Activated CD4-positive, alpha-beta T cell treated with anti-CD3 and anti-CD28 coated beads, Interleukin-2, amount 50 U/mL, for 1 hour (primary cell): ENCODE results near the gene ACTA2.

Source experiments
- DNase-seq: peaks from one replicate; pipeline ENCODE4 v3.0.0-alpha.2; 2020

Gene ACTA2

DNA sequence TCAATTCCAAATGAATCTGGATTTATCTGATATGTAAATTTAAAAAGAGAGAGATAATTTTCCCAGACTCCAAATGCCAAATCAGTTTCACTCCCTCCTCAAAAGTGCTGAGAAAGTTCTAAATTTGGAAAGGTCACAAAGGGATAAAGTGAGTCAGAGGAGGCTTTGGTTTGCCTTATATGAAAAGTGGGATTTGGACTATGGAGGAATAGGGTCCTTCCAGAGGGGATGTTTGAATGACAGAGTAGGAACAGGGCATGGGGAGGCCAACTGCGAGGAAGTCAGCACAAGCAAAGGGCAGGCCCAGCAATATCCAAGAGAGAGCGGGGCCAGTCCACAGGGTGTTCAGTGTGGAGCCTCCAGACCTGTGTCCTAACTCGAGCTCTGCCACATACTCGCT lies 28.2 kb upstream of the ACTA2 start:
- no peak for DNase-seq

DNA sequence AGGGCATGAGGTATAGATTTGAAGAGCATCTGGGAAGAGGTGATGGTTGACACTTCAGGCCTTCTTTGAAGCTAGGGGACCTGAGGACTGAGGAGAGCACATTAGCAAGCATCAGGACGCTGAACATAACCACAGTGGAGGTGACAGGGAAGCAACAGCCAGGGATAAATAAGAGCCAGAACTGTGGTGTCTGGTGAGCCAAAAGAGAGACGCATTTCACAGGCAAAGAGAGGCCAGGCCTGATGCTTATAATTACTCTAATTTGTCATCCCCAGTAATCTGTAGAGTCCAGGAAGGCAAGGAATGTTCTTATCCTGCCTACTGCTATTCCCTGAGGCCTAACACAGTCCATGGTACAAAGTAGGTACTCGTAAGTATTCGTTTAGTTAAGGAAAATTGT lies 27.7 kb upstream of the ACTA2 start:
- DNase-seq, result no peak

DNA sequence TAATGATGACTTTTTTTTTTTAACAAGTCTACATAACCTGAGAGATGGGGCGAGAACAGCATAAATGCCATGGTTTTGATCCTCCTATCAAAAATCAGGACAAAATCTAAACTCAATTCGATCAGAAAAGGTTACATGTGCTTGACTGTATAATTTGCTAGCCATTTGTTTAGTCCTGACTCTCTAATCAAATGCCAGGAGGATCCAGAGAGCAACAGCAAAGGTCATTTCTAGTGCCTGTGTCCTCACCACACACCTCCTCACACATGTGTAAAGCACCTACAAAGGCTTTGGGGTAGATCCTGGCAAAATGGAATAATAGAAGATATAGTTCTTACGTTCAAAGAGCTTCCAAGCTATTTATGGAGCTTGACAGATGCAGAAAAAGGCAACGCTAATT lies 27.0 kb upstream of the ACTA2 start:
- DNase-seq, result no peak

DNA sequence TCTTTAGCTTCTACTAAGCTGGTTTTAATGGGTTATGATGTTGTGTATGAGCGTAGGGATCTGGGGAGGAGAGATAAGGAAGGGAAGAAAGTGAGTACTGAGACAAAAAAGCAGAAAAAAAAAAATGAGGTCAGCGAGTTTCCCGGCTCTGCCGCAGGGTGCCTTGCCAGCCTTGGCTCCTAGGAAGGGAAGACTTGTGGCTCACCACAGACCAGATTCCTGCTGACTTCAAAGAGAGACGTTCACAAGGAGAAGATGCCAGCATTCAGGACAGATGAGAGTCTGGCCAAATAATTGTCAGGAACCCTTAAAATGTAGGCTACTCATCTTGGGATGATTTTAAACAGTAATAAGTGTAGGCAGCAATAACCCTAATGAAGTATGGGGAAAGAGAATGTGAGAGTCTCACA lies 26.6 kb upstream of the ACTA2 start:
- DNase-seq, result no peak

DNA sequence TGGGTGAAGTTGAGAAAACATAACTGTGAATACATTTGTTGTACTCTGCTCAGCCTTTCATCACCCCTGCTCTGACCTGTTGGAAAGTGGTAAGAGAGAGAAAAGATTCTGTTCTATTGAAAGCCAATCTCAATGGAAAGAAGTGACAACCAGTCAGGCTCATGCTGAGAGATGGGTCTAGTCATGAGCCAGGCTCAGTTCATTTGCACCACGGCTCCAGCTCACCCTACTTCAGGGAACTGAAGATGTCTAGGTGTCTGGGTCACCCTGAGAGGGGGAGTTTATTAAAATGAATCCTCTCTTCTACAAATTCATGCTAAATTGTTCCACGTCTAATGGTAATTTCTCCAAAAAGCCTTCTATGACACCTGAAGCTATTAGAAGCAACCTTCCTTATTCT lies 25.9 kb upstream of the ACTA2 start:
- DNase-seq, result no peak

DNA sequence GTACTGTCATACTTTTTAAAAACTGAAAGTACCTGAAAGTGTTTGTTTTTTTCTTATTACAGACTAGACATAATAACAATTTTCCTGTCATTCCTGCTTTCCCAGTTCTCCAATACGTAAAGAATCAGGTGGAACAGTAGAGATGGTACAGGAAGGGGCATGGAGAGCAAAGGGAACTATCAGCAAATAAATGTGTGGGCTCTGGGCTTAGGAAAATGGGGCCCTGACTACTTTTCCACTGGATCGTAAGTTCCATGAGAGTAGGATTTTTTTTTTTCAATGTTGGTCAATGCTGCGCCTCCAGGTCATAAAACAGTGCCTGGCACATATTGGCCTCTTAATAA lies 22.8 kb upstream of the ACTA2 start:
- DNase-seq, result no peak

DNA sequence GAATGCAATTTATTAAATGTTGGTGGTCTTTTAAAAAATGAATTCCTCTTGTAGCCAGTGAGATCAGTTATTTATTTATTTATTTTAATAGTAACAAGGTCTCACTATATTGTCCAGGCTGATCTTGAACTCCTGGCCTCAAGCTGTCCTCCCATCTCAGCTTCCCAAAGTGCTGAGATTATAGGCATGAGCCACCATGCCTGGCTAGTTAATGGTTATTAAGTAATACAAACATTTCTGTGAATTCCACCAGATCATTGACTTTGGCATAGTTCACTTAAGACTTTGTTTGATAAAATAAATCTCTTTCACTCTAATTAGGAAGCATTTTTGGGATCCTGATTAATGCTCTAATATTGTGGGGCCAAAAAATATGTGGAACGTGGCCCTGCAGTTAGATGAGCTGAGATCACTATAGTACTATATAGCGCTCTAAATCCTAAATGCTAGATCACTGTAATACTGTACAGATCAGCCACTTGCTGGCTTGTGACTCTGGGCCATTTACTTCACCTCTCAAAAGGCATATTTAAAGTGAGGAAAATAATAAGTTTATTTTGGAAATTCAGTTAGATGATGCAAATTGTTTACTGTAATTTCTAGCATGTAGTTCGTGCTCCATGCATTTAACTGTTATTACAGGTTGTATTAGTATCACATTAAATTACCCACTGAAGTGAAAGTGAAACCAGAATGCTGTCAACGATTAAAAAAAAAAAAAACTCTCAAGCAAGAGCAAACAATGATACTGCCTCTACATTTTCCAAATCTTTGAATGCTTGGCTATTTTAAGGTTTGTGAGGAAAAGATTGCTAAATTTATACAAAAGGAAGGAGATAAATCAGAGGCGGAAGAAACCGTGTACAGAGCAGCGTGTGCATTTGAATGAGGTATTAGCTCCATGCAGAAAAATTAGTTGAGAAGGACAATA lies 22.1 kb upstream of the ACTA2 start:
- DNase-seq, result no peak

DNA sequence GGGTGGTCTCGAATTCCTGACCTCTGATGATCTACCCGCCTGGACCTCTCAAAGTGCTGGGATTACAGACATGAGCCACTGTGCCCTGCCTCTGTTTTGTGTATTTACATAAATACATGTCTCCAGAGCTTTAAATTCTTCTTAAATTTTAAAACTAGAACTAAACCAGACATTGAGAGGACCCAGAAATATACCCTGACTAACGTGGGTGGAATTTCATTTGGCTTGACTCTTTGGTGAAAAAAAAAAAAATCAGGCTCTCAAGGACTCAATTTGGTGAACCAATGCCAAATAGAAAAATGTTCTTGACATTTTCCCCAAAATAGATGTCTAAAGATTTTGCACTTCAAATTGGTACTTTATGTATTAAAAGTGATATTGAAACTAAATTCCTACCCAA lies 21.4 kb upstream of the ACTA2 start:
- no peak for DNase-seq

DNA sequence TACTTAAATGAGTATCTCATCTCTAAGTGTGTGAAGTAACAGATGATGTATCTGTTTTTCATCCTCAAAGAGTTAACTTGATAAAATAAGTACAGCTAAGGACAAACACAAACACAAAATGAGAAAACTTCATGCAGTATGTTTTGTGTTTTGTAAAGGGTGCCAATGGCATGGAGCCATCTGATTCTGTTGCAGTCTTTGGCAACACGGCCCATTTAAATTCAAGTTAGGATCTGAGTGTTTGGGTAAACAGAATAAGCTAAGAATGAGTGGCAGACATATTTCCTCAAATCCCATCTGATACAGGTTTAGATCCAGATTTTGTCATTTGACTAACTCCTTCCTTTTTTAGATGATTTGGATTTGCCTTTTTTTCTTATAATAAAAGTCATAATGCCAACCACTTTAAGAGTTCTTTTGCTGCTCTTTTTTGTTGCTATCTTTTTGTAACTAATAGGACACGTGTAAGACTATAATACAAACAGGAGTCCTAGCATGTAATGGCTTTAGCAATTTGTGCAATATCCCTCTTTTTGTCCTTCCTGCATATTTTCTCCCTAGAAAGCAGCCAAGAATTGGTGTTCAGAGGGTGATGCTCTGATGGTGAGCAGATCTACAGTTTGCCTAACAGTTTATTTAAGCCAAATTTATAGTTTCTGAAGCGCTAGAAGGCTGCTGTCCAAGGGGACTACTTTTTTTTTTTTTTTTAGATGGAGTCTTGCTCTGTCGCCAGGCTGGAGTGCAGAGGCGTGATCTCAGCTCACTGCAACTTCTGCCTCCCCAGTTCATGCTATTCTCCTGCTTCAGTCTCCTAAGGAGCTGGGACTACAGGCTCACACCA lies 18.9 kb upstream of the ACTA2 start:
- no peak for DNase-seq

DNA sequence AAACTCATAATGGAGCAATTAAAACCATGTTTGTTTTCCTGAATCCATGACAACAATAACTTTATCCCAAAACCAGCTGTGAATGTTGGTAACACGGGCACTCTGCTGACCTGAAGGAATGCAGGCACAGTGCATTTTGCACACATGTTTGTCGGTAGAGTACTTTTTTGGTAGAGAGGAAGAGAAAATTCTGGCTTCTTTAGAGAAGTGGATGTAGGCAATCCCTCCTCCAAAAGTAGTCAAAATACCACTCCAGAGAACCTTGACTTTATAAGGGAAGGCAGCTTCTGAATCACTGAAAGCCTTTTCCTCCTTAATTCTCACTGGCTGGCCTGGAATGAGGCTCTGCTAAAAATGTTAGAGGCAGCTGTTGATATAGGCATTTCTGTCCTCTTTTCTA lies 15.8 kb upstream of the ACTA2 start:
- no peak for DNase-seq

DNA sequence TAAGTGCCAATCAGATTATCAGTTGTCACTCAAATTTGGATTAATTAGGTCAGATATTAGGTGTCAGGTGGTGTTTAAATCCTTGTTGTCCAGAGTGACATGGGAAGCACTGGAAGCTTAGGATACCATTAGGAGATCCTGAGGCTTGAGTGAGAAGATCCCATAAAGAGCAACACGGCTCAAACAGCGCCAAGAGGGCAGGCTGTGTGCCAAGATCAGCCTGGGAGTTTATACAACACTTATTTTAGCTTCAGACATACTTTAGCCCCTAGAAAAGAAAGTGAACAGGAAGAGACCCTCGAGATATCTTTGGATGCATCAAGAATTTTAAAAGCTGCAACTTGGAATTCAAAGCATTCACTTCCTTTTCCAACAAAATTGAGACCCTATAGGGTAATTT lies 14.2 kb upstream of the ACTA2 start:
- no peak for DNase-seq

DNA sequence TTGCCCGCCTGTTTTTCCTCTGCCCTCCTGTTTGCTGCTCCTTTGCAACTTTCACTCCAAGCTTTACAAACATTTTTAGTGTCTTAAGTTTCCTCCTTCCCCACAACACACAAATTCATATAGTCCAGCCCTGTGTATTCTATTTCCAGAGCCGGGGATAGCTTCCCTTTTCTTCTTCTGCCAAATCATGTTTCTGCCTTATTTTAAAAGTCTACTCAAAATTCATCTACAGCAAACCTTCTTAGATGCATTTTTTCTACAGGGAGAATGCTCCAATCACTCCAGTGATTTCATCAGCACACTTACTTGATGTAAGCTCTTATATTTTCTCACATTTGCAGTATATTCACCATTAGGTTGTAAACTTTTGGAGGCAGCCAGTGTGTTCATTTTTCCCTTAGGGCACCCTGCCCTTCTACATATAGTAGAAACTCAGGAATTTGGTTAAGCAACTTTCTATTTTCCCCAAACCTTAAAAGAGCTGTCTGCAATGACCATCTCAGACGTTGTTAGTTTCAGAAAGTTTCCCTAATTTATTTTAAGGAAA lies 12.4 kb upstream of the ACTA2 start:
- DNase-seq, result no peak

DNA sequence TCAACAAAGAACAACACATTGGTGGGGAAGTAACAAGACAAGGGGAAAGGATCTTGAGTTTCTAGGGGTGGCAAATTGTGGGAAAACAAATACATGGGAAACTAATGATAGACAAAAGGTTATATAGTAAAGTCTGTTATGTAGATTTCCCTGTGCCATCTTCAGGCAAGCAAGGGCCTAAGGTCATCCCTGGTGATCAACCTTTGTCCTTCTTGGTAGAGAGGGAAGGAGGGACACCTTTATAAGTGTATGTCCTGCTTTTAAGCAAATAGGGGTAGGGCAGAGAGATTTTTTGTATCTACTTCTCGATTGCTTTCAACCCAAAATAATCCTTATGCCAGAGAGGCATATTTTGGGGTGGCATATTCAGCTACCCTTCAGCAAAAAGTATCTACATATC lies 11.8 kb upstream of the ACTA2 start:
- DNase-seq, result no peak

DNA sequence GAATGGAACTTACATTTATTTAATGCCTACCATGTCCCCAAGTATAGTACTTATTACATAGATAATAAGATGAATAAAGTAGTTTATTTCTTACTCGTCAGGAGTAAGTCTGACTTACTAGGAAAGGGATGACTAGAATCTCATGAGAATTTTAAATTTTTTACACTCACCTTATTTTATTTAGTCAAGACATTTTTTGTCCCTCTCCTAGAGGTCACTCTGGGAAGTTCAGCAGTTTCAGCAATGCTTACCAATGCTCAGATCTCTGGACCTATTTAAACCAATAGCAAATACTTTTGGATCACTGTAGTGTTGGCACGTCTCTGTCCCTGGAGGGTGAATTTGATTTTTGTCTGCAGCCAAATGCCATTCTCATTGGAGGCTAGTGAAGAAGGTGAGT lies 10.7 kb upstream of the ACTA2 start:
- DNase-seq, result no peak

DNA sequence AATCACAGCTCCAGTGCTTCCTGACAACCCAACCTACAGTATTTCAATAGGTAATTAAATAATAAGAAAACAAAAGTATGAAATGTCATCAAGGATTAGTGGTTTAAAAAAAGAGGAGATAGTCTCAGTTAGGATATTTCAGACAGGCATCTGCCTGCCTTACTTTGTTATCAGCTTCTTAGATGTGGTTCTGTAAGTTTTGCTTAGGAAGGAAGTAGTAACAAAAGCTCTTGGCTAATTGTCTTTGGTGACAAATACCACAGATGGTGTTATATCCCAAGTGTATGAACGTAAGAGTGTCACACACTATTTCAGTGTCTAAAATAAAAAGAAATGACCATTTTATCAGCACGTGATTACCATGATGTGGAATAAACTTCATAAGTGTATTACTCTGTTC lies 9.8 kb upstream of the ACTA2 start:
- DNase-seq, result no peak

DNA sequence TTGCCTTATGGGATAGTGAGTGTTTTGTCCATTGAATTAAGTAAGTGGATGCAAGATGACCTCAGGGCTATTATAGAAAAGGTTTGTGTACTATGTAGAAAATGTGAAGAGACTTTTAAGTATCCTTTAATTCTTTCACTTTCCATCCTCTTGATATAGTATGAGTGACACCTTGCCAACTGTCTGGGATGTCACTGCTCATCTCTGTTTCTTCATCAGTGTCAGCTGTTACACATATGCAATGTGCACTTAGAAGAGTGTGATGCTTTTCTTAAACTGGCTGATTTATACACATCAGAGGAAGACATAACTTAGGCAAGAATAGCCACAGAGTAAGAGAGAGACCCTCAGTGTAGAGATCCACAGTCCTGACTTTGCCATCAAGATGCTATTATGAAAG lies 8.7 kb upstream of the ACTA2 start:
- DNase-seq, result no peak

DNA sequence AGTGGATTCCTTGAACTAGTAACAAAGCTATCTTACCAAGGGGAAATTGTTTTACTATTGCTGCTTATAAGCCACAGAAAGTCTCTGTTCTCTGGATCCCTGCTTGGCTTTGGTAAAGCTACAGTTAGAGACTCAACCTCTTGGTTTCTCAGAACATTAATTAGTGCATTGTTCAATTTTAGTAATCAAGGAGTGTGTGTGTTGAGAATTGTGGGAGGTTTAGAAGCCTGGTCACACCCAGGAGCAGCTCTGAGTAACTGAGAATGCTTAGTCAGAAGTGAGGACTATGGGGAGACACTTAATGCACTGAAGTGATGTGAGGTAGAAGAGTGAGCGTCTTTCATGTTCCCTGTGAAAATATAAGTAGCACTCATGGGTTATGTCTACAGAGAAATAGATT lies 8.2 kb upstream of the ACTA2 start:
- DNase-seq, result no peak

DNA sequence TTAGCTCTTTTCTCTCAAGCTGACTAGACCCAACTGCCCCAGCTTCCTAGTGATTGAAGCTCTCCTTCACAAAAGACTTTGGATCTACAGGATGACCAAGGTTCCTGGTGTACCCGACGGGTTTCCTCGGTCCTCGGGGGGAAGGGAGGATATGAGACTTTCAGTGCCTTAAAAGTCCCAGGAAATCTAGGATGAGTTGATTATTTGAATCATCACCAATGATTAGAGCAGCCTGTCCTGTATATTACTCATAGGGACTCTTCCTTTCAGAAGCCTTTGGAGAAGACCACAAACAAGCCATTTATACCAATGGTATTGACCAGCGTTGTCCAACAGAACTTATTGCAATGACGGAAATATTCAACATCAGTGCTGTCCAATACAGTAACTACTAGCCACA lies 6.1 kb upstream of the ACTA2 start:
- DNase-seq, result no peak

DNA sequence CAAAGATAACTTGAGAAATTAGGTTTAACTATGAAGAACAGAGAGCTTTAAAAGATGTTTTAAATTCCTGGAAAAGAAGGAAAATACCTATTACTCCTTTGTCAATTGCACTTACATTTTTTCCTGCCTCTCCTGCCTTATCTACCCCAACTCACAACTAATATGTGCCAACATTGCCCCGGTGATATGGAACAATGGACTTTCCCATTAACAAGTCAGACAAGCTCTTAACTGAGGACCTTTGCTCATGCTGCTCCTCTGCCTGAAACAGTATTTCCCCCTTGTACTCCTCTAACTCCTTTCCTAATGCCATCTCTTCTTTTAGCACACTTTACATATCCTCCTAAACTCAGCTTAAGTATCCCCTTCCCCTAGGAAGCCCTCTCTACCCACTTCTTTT lies 4.8 kb upstream of the ACTA2 start:
- DNase-seq, result no peak

DNA sequence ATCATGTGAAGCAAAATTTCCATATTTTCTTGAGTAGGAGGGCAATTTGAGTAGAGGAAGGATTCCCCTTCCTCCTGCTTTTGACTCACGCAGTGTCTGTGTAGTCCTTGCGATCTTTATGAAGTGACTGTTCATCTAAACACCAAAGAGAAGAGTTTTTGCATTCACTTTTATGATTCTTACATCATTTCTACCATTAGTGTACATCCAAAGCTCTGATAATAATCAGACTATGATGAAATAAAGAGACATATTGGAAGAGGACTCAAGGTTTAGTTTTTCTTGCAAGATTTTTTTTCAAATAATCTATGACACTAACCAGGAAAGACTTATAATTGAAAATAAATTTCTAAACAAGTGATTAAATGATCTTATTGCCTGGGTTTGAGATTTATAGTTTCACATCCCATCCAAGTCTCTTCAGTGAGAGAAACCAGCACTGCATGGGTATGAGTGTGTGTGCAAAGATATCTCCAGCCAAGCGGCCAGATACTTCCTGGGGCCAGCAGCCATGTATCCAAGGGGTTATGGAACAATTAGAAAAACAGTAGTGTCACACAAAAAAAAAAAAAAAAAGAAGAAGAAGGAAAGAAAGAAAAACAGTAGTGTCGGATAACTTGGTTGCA lies 2.0 kb upstream of the ACTA2 start:
- no peak for DNase-seq

DNA sequence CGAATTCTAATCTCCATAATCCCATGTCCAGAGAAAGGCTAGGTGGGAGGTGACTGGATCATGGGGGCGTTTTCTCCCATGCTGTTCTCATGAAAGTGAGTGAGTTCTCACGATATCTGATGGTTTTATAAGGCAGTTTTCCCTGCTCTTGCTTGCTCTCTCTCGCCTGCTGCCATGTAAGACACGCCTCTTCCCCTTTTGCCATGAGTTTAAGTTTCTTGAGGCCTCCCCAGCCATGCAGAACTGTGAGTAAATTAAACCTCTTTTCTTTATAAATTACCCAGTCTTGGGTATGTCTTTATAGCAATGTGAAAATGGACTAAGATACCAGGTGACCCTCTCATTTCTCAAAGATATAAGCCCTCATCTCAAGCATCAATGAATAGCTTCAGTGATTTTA lies 1.1 kb upstream of the ACTA2 start:
- DNase-seq, result no peak

DNA sequence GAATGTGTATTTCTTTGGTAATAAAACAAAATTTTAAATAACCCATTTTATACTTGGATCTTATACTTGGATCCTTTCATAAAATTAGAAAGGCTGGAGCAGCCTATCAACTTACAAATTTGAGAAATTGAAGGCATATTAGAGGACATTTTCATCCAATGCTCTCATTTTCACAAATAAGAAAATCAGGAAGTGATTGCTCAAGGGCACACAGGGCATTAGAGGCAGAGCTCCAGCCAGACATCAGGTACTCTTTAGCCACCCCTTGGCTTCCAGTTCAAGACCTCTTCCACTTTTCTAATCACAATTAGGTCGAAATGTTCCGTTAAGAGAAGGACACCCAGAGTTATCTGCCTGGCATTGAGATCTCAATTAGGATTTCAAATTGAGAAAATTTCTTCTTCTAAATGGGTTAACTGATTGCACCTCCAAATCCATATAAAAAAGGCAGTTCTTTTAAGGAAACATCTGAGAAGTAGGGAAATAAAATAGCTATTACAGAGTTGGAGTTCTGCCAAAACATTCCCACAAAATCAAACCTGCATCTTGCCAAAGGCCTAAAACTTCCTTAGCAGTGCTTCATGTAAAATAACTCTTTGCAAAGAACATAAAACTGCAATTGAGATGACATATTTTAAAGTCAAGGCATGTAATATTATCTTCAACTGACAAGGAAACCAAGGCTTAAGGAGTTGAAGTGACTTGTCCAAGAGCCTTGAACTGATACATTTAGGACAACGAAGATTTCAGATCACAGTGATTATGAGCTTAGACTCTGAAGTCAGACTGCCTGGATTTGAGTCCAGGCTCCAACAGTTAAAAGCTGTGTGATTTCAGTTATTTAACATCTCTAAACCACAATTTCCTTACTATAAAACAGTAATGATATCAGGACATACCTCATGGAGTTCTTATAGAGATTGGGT lies 2.4 kb downstream of the ACTA2 start:
- no peak for DNase-seq

DNA sequence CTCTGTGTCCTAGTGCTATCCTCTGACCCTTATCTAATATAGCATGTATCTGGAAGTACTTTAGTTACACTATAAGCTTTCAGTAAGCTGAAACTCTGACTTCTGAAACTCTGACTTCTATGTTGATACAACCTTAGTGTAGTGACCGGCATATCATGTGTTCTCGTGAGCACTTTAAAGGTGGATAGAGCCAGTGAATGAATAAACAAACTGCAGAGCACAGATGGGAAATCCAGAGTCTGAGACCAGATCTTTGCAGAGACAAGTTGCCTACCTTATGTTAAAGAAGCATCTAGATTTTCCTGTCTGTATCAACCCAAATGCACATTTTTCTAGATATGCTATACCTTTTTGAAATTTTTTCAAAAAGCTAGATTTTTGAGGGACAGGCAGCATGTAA lies 3.5 kb downstream of the ACTA2 start:
- DNase-seq, result no peak
